HG03064 (cell line): ENCODE measurements around the gene ADAM10.

Experiments used
- ATAC-seq: cut with Tn5 transposase; IDR thresholded peaks from one replicate; pipeline ENCODE4 v1.9.1; 2021; ENCODE audit warnings: low read depth; ENCODE audit not compliant: unreplicated experiment

Gene ADAM10

GRCh38 chr15:58585693-58586443 is 163.6 kb downstream of the ADAM10 start:
- no peak for ATAC-seq

GRCh38 chr15:58584789-58585461 is 164.6 kb downstream of the ADAM10 start:
- no peak for ATAC-seq

GRCh38 chr15:58583171-58583908 is 166.2 kb downstream of the ADAM10 start:
- ATAC-seq = no peak

- no peak for ATAC-seq
Observed at GRCh38 chr15:58582160-58582559, 167.3 kb downstream of the ADAM10 start.

GRCh38 chr15:58576657-58577056 is 172.8 kb downstream of the ADAM10 start:
- ATAC-seq = no peak

- ATAC-seq = no peak
Observed at GRCh38 chr15:58575045-58575786, 174.3 kb downstream of the ADAM10 start.

GRCh38 chr15:58574631-58575030 is 174.9 kb downstream of the ADAM10 start:
- ATAC-seq = no peak

- no peak for ATAC-seq
Observed at GRCh38 chr15:58573270-58573669, 176.2 kb downstream of the ADAM10 start.

GRCh38 chr15:58572521-58572920 is 177.0 kb downstream of the ADAM10 start:
- ATAC-seq = no peak

- ATAC-seq = no peak
Observed at GRCh38 chr15:58571491-58571890, 178.0 kb downstream of the ADAM10 start.

GRCh38 chr15:58569455-58569854 is 180.1 kb downstream of the ADAM10 start:
- no peak for ATAC-seq

GRCh38 chr15:58568157-58568571 is 181.3 kb downstream of the ADAM10 start:
- no peak for ATAC-seq

GRCh38 chr15:58566029-58566428 is 183.5 kb downstream of the ADAM10 start:
- no peak for ATAC-seq

GRCh38 chr15:58565619-58566018 is 183.9 kb downstream of the ADAM10 start:
- no peak for ATAC-seq

GRCh38 chr15:58564981-58565380 is 184.5 kb downstream of the ADAM10 start:
- no peak for ATAC-seq

- no peak for ATAC-seq
Observed at GRCh38 chr15:58562135-58562534, 187.4 kb downstream of the ADAM10 start.

GRCh38 chr15:58561321-58561720 is 188.2 kb downstream of the ADAM10 start:
- no peak for ATAC-seq

GRCh38 chr15:58559904-58560588 is 189.5 kb downstream of the ADAM10 start:
- ATAC-seq = no peak

GRCh38 chr15:58558777-58559176 is 190.7 kb downstream of the ADAM10 start:
- no peak for ATAC-seq

- no peak for ATAC-seq
Observed at GRCh38 chr15:58556541-58556940, 193.0 kb downstream of the ADAM10 start.
